ENCODE results near the gene UVSSA.
"Not testable (repeated sequence)": the region's sequence is repeated elsewhere in the genome, so short reads cannot be mapped to it uniquely, and the experiment has no call there.

Gene UVSSA

GRCh38 chr4:1330761-1331590 lies 16.0 kb upstream of the UVSSA start:
- TF ChIP-seq CTCF (conservative IDR thresholded peaks at IDR 0.05; ENCODE audit: low read depth, low read length), result no peak
- no peak for DNase-seq (ENCODE audit: low read depth)
- no peak overlapping the region for H3K4me3 ChIP-seq (ENCODE audit: low read length)

DNA sequence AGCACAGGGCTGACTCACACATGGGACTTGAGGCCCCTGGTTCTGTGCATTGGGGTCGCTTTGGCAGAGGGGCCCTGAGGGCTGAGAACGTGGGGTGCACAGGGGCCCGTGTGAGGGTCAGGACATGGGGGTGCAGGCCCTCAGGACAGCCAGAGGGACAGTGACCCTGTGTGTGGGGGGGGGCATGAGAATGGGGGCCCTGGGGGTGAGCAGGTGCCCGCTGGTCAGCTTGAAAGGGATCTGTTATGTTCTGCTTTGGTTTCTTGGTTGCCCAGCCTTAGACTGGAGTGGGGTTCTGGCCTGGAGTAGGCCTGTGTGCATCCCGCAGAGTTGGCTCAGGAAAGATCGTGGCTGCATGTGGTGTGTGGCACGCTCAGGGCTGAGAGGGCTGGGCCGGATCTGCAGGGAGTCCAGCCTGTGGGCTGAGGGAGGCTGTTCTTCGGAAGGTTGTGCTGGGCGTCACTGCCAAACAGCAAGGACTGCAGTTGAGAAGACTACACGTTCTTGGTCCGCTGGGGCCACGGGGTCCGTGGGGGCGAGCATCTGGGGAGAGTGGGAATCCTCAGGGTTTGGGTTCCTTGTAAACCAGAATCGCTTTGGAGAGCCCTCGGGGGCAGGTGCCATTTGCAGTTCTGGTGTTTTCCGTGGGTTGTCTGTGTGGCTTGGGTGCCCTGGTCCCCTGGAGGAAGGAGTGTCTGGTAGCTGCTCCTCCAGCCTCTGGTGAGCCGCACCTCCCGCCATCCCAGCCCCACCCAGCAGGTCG lies 15.2 kb upstream of the UVSSA start:
- DNase-seq (ENCODE audit: low read depth), result no peak
- no peak for TF ChIP-seq CTCF (conservative IDR thresholded peaks at IDR 0.05; ENCODE audit: low read depth, low read length)
- H3K4me3 ChIP-seq (ENCODE audit: low read length), result no peak overlapping the region

DNA sequence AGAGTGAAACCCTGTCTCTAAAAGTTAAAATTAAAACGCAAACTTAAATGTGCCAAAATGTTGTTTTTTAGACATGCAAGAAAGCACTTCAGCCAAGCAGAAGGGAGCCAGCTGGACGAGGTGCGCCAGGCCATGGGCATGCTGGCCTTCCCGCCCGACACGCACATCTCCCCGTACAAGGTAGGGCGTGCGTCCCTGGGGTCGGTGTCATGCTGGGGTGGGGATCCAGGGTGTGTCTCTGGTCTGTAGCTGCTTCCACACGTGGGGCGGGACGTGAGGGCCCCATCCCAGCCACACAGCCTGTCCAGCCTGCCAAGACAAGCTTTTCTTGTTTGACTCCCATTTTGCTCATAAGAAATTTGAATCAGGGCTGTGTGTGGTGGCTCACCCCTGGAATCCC lies 14.3 kb upstream of the UVSSA start:
- no peak overlapping the region for H3K4me3 ChIP-seq (ENCODE audit: low read length)
- DNase-seq (ENCODE audit: low read depth), result no peak
- TF ChIP-seq CTCF (conservative IDR thresholded peaks at IDR 0.05; ENCODE audit: low read depth, low read length), result no peak

- DNase-seq (ENCODE audit: low read depth), result no peak
- no peak for TF ChIP-seq CTCF (conservative IDR thresholded peaks at IDR 0.05; ENCODE audit: low read depth, low read length)
- H3K4me3 ChIP-seq (ENCODE audit: low read length), result no peak overlapping the region
These were observed 13.8 kb upstream of the UVSSA start for GRCh38 chr4:1333256-1333655.

DNA sequence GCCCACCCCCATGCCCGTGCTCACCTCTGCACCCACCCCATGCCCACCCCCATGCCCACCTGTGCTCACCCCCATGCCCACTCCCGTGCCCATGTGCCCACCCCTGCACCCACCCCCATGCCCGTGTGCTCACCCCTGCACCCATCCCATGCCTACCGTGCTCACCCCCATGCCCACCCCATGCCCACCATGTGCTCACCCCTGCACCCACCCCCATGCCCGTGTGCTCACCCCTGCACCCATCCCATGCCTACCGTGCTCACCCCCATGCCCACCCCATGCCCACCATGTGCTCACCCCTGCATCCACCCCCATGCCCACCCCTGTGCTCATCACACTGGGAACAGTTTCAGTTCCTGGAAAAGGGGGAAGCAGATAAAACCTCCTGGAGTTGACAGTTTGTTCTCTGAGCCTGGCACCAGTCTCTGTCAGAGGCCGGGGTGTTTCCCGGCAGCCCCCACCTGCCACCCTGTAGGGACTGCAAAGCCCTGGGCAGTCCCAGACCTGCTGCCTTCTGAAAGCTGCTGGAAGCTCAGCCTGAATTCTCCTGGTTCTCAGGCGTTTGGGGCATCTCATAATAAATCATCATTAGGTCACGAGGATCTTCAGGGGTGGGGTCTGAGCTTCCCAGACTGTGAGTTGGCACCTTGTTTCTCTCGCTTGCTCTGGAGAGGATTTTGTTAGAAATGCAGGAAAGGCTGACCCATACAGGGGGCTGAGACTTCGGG lies 13.0 kb upstream of the UVSSA start:
- H3K4me3 ChIP-seq (ENCODE audit: low read length); DNase-seq (ENCODE audit: low read depth): not testable (repeated sequence)

GRCh38 chr4:1334579-1334895 lies 12.5 kb upstream of the UVSSA start:
- no peak for TF ChIP-seq CTCF (conservative IDR thresholded peaks at IDR 0.05; ENCODE audit: low read depth, low read length)
- no peak for DNase-seq (ENCODE audit: low read depth)
- H3K4me3 ChIP-seq (ENCODE audit: low read length), result no peak overlapping the region

DNA sequence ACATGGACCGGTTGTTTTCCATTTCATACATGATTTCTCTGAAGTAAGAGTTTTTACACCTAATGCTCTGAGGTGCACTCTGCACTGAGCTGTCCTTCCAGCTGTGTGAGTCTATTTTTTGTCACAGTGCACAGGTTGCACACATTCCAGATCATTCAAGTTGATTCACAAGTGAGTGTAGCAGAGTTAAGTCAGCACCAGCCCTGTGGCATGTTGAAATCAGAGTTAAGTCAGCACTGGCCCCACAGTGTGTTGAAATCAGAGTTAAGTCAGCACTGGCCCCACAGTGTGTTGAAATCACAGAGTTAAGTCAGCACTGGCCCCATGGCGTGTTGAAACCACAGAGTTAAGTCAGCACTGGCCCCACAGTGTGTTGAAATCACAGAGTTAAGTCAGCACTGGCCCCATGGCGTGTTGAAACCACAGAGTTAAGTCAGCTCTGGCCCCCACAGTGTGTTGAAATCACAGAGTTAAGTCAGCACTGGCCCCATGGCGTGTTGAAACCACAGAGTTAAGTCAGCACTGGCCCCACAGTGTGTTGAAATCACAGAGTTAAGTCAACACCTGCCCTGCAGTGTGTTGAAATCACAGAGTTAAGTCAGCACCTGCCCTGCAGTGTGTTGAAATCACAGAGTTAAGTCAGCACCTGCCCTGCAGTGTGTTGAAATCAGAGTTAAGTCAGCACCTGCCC lies 11.7 kb upstream of the UVSSA start:
- not testable (repeated sequence) for DNase-seq (ENCODE audit: low read depth); H3K4me3 ChIP-seq (ENCODE audit: low read length)

Data from retinal pigment epithelial cell (primary cell).